ENCODE data around the gene RAD1. TPM values are rescaled to one million over a fixed set of nuclear protein-coding genes. Genes with fewer than 3 reads are reported as not detected.

The RAD1 gene
- total and polyA plus RNA-seq, 2 of the 8 experiments (the other 6 are each of a cell fraction or from before 2014, with no cell fraction given): 15.1 to 37.3 TPM

DNA sequence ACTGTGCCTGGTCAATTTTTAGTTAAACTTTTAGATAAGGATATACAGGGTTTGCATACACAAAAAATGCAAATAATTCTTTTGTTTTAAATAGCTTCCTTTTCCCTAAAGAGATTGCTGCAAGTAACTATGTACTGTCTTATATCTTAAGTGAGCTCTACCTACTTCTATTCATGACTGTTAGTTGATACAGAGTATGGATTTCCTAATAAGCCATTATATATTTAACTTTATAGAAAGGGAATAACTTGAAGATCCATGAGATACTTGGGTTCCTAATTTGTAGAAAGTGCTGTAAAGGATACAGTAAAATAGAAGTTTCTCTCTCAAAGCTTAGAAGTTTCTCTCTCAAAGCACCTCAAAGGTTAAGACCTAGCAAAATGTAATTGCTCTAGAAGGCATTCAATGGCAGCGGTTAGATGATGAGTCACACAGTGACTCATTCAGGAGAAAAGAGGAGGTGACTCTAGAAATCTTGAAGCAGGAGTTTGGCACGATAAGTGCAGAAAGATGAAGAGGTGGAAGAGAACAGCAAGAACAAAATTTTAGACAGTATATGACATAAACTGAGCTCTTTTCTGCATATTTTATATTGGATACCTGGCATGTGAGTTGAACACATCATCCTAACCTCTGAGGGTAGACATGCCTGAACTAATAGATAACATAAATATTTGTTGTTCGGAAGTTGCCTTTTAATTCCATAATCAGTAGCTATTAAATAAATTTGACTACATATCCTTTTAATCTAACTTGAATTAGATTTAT lies 8.6 kb upstream of the RAD1 start:
- Histone ChIP-seq H2BK12ac (ENCODE audit: low read depth, low read length) (no peak overlapping the region), H2AK5ac (ENCODE audit: low read depth, low read length) (no peak overlapping the region), H2AFZ (ENCODE audit: low read length) (no peak overlapping the region), H3K4ac (replicated peaks; ENCODE audit: insufficient read length, low read depth, low read length) (no peak overlapping the region), H4K91ac (replicated peaks; ENCODE audit: insufficient read length, low read length) (no peak overlapping the region), H3K9me3 (ENCODE audit: insufficient read depth in 2 of 2, low read depth in 1 of 2, low read length in 1 of 2) (no peaks in the 10 kb centered on the region), H3K27me3 (replicated peaks in 1 of 4; ENCODE audit: control insufficient read depth in 3 of 4, extremely low read depth in 1 of 4, insufficient read depth in 3 of 4, low read length in 3 of 4) (no peaks in the 10 kb centered on the region), H3K4me1 (replicated peaks in 1 of 4; ENCODE audit: control insufficient read depth in 3 of 4, insufficient read depth in 4 of 4, low read length in 3 of 4) (no peaks in the 10 kb centered on the region), H3K56ac (replicated peaks; ENCODE audit: insufficient read length, low read depth, low read length) (no peak overlapping the region), H3K27ac (ENCODE audit: low read depth, low read length) (no peak overlapping the region), H3K79me1 (ENCODE audit: low read depth, low read length) (no peaks in the 10 kb centered on the region), H2BK5ac (ENCODE audit: low read depth, low read length) (no peak overlapping the region), H3K9ac (replicated peaks in 1 of 4; ENCODE audit: extremely low read depth in 1 of 4, low read depth in 3 of 4, low read length in 3 of 4) (no peak overlapping the region), H2BK120ac (replicated peaks; ENCODE audit: low read depth, low read length) (no peak overlapping the region), H2BK15ac (ENCODE audit: low read length) (no peak overlapping the region), H4K8ac (ENCODE audit: extremely low read depth, insufficient read depth, low read length) (no peak overlapping the region), H3K4me2 (ENCODE audit: insufficient read depth in 1 of 2, low read depth in 2 of 2, low read length in 2 of 2) (no peak overlapping the region), H3K14ac (ENCODE audit: insufficient read length) (no peak overlapping the region), H3K4me3 (ENCODE audit: extremely low read depth in 1 of 4, insufficient read depth in 2 of 4, low read depth in 3 of 4, low read length in 4 of 4) (no peak overlapping the region), H4K20me1 (replicated peaks in 1 of 2; ENCODE audit: control insufficient read depth in 1 of 2, insufficient read depth in 2 of 2, low read length in 2 of 2) (peaks cover 0 to 2% of the 10 kb centered on the region in 2 experiments), H2BK20ac (ENCODE audit: low read length) (no peak overlapping the region), H3K18ac (ENCODE audit: extremely low read depth, low read length) (no peak overlapping the region), H4K5ac (ENCODE audit: insufficient read length, low read depth, low read length) (no peak overlapping the region), H3K36me3 (ENCODE audit: control insufficient read depth in 2 of 4, insufficient read depth in 4 of 4, low read length in 3 of 4) (peaks cover 16 to 84% (median 61%) of the 10 kb centered on the region in 4 experiments), H3K23ac (ENCODE audit: insufficient read length) (no peak overlapping the region), H3K79me2 (ENCODE audit: control insufficient read depth in 1 of 2, insufficient read depth in 2 of 2, low read length in 2 of 2) (peaks cover 0 to 20% of the 10 kb centered on the region in 2 experiments; a peak in 2 of 4 replicates), H3K23me2 (ENCODE audit: low read depth, low read length) (no peaks in the 10 kb centered on the region)
- ChIA-PET CTCF (ENCODE audit: partially characterized antibody) (interaction anchor here (0.8 to 1.7 kb wide), 2 partner anchors 80 to 438 kb away, joined by 3 to 9 read pairs; no protein-coding TSS in a partner anchor), POLR2A (ENCODE audit: partially characterized antibody) (interaction anchor here (0.7 to 4.6 kb wide), 4 partner anchors 9 to 76 kb away, joined by 3 to 21 read pairs (median 3); partner anchors contain the start of genes BRIX1 and RAD1)
- DNase-seq (ENCODE audit: low read depth in 1 of 2, low spot score in 2 of 2): no peak
- WGBS, 2 experiments (ENCODE audit: extremely low coverage in 1 of 2, insufficient coverage in 1 of 2, insufficient read length in 1 of 2, insufficient replicate concordance in 2 of 2, low coverage in 1 of 2, low lambda C conversion rate in 2 of 2, missing lambda C conversion rate in 1 of 2): 91% methylated on average over 3 of the region's 3 CpGs; no CpG with 5 or more reads in 1 of the 2 experiments
- no peak for FAIRE-seq
- TF ChIP-seq TBP (IDR thresholded peaks at IDR 0.05; ENCODE audit: low read depth, low read length) (no peak), EZH2 (IDR thresholded peaks at IDR 0.05; ENCODE audit: low read depth, low read length, severe bottlenecking) (no peak), JUND (IDR thresholded peaks at IDR 0.05; ENCODE audit: low read length) (0 out of 2 replicates have a peak, but pooled peaks have one; percentile 44), CHD2 (IDR thresholded peaks at IDR 0.05; ENCODE audit: low read length) (no peak), SIX5 (IDR thresholded peaks at IDR 0.05; ENCODE audit: low read depth, low read length) (no peak), KDM1A (IDR thresholded peaks at IDR 0.05; ENCODE audit: borderline replicate concordance, low read length) (no peak), E2F6 (IDR thresholded peaks at IDR 0.05) (no peak)
- TF ChIP-seq, protein P1, sequence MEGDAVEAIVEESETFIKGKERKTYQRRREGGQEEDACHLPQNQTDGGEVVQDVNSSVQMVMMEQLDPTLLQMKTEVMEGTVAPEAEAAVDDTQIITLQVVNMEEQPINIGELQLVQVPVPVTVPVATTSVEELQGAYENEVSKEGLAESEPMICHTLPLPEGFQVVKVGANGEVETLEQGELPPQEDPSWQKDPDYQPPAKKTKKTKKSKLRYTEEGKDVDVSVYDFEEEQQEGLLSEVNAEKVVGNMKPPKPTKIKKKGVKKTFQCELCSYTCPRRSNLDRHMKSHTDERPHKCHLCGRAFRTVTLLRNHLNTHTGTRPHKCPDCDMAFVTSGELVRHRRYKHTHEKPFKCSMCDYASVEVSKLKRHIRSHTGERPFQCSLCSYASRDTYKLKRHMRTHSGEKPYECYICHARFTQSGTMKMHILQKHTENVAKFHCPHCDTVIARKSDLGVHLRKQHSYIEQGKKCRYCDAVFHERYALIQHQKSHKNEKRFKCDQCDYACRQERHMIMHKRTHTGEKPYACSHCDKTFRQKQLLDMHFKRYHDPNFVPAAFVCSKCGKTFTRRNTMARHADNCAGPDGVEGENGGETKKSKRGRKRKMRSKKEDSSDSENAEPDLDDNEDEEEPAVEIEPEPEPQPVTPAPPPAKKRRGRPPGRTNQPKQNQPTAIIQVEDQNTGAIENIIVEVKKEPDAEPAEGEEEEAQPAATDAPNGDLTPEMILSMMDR (IDR thresholded peaks at IDR 0.05; ENCODE audit: control extremely low read depth in 1 of 3, insufficient read depth in 1 of 3, low read depth in 1 of 3, low read length in 3 of 3): no peak

Data from H1 (cell line).